H1 (cell line): Measurements from ENCODE around the gene CDKN2B-AS1. TPM values are rescaled to one million over a fixed set of nuclear protein-coding genes. Genes with fewer than 3 reads are reported as not detected.

Experiments
- CTCF ChIA-PET: fragments of 300-600 bp; sonication (Branson Sonifier 250); formaldehyde crosslinking; loops from one replicate; lab custom pipeline; 2021; ENCODE audit not compliant: partially characterized antibody; lab: Charles Lee
- POLR2A ChIA-PET: fragments of 300-600 bp; sonication (Branson Sonifier 250); formaldehyde crosslinking; loops from one replicate; lab custom pipeline; 2021; ENCODE audit warnings: inconsistent platforms; ENCODE audit not compliant: partially characterized antibody; lab: Charles Lee
- DNase-seq, 2 experiments: peaks; one replicate each; pipeline versions ENCODE4 v3.0.0 to v3.0.0-alpha.2; 2010 to 2022; ENCODE audit warnings: low spot score in 2 of 2, low read depth in 1 of 2, mixed read lengths in 1 of 2
- FAIRE-seq: peaks from 2 replicates; lab custom pipeline; 2011; peaks lifted over from hg19 to GRCh38; lab: Jason Lieb, UNC
- H2AFZ ChIP-seq: 2 replicates; pipeline ENCODE4 v1.8.1; 2012; ENCODE audit warnings: low read length, inconsistent platforms
- H2AK5ac ChIP-seq: 2 replicates; pipeline ENCODE4 v1.6.1; 2013; ENCODE audit warnings: low read depth, low read length
- H2BK120ac ChIP-seq: replicated peaks from 2 replicates; pipeline ENCODE3; 2013; ENCODE audit warnings: low read depth, low read length, inconsistent platforms
- H2BK12ac ChIP-seq: 2 replicates; pipeline ENCODE4 v1.6.1; 2013; ENCODE audit warnings: low read depth, low read length
- H2BK15ac ChIP-seq: 2 replicates; pipeline ENCODE4 v1.6.1; 2013; ENCODE audit warnings: low read length
- H2BK20ac ChIP-seq: 2 replicates; pipeline ENCODE4 v1.6.1; 2013; ENCODE audit warnings: low read length
- H2BK5ac ChIP-seq: 2 replicates; pipeline ENCODE4 v1.6.1; 2013; ENCODE audit warnings: low read depth, low read length
- H3K14ac ChIP-seq: 2 replicates; pipeline ENCODE4 v1.6.1; 2013; ENCODE audit warnings: inconsistent platforms; ENCODE audit not compliant: insufficient read length
- H3K18ac ChIP-seq: 2 replicates; pipeline ENCODE4 v1.6.1; 2013; ENCODE audit warnings: low read length; ENCODE audit errors: extremely low read depth
- H3K23ac ChIP-seq: 2 replicates; pipeline ENCODE4 v1.6.1; 2013; ENCODE audit warnings: inconsistent platforms; ENCODE audit not compliant: insufficient read length
- H3K23me2 ChIP-seq: 2 replicates; pipeline ENCODE4 v1.6.1; 2013; ENCODE audit warnings: low read depth, low read length
- H3K27ac ChIP-seq: 2 replicates; pipeline ENCODE4 v1.6.1; 2011; ENCODE audit warnings: low read depth, low read length, inconsistent platforms
- H3K27me3 ChIP-seq, 4 experiments: replicated peaks in 1 of 4; 1 replicate in 1 of 4; 2 replicates in 3 of 4; pipeline versions ENCODE4 v1.6.1 to v1.8.1; 2011 to 2013; ENCODE audit warnings: low read length in 3 of 4, mild to moderate bottlenecking in 3 of 4, inconsistent platforms in 2 of 4, mixed read lengths in 2 of 4, moderate library complexity in 1 of 4; ENCODE audit not compliant: control insufficient read depth in 3 of 4, insufficient read depth in 3 of 4; ENCODE audit errors: extremely low read depth in 1 of 4
- H3K36me3 ChIP-seq, 4 experiments: 2 replicates each; pipeline versions ENCODE4 v1.6.1 to v1.8.1; 2011 to 2013; ENCODE audit warnings: mild to moderate bottlenecking in 4 of 4, low read length in 3 of 4, moderate library complexity in 2 of 4, control low read depth in 1 of 4, inconsistent platforms in 1 of 4; ENCODE audit not compliant: insufficient read depth in 4 of 4, control insufficient read depth in 2 of 4
- H3K4ac ChIP-seq: replicated peaks from 2 replicates; pipeline ENCODE3; 2013; ENCODE audit warnings: low read length, low read depth, mixed read lengths, inconsistent platforms; ENCODE audit not compliant: insufficient read length
- H3K4me1 ChIP-seq, 4 experiments: replicated peaks in 1 of 4; 1 replicate in 1 of 4; 2 replicates in 3 of 4; pipeline versions ENCODE4 v1.6.1 to v1.8.1; 2011 to 2013; ENCODE audit warnings: low read length in 3 of 4, inconsistent platforms in 2 of 4, mixed read lengths in 1 of 4; ENCODE audit not compliant: insufficient read depth in 4 of 4, control insufficient read depth in 3 of 4
- H3K4me2 ChIP-seq, 2 experiments: 2 replicates each; pipeline versions ENCODE4 v1.6.1 to v1.8.1; 2011 to 2013; ENCODE audit warnings: low read depth in 2 of 2, low read length in 2 of 2, control low read depth in 1 of 2, inconsistent platforms in 1 of 2, mild to moderate bottlenecking in 1 of 2; ENCODE audit not compliant: insufficient read depth in 1 of 2
- H3K4me3 ChIP-seq, 4 experiments: fragments of 200-600, 300-600 bp in 1 of 4; sonication (generic), shearing (Covaris generic), sonication (Bioruptor Twin) in 1 of 4; 2 replicates each; pipeline versions ENCODE4 v1.5.1 to v1.8.1; 2011 to 2016; ENCODE audit warnings: low read length in 4 of 4, low read depth in 3 of 4, control low read depth in 2 of 4, inconsistent platforms in 2 of 4, mild to moderate bottlenecking in 2 of 4, mixed read lengths in 1 of 4, moderate library complexity in 1 of 4; ENCODE audit not compliant: insufficient read depth in 2 of 4; ENCODE audit errors: extremely low read depth in 1 of 4
- H3K56ac ChIP-seq: replicated peaks from 2 replicates; pipeline ENCODE3; 2013; ENCODE audit warnings: low read depth, mild to moderate bottlenecking, mixed read lengths, low read length, inconsistent platforms; ENCODE audit not compliant: insufficient read length
- H3K79me1 ChIP-seq: 2 replicates; pipeline ENCODE4 v1.6.1; 2013; ENCODE audit warnings: low read depth, low read length, control low read depth
- H3K79me2 ChIP-seq, 2 experiments: 2 replicates each; pipeline versions ENCODE4 v1.6.1 to v1.8.1; 2012 to 2013; ENCODE audit warnings: low read length in 2 of 2, mild to moderate bottlenecking in 2 of 2, inconsistent platforms in 1 of 2; ENCODE audit not compliant: insufficient read depth in 2 of 2, control insufficient read depth in 1 of 2
- H3K9ac ChIP-seq, 4 experiments: replicated peaks in 1 of 4; 1 replicate in 1 of 4; 2 replicates in 3 of 4; pipeline versions ENCODE4 v1.6.1 to v1.8.1; 2011 to 2013; ENCODE audit warnings: low read depth in 3 of 4, low read length in 3 of 4, control low read depth in 2 of 4, mild to moderate bottlenecking in 2 of 4, moderate library complexity in 2 of 4, inconsistent platforms in 1 of 4; ENCODE audit errors: extremely low read depth in 1 of 4
- H3K9me3 ChIP-seq, 2 experiments: 2 replicates each; pipeline versions ENCODE4 v1.6.1 to v1.8.1; 2012 to 2013; ENCODE audit warnings: mild to moderate bottlenecking in 2 of 2, moderate library complexity in 2 of 2, control low read depth in 1 of 2, inconsistent platforms in 1 of 2, low read depth in 1 of 2, low read length in 1 of 2, mixed read lengths in 1 of 2; ENCODE audit not compliant: insufficient read depth in 2 of 2
- H4K20me1 ChIP-seq, 2 experiments: replicated peaks in 1 of 2; 2 replicates each; pipeline versions ENCODE3 to v1.8.1; 2011 to 2013; ENCODE audit warnings: inconsistent platforms in 2 of 2, low read length in 2 of 2, mild to moderate bottlenecking in 1 of 2; ENCODE audit not compliant: insufficient read depth in 2 of 2, control insufficient read depth in 1 of 2
- H4K5ac ChIP-seq: 2 replicates; pipeline ENCODE4 v1.6.1; 2013; ENCODE audit warnings: low read length, low read depth, mixed read lengths, inconsistent platforms; ENCODE audit not compliant: insufficient read length
- H4K8ac ChIP-seq: 2 replicates; pipeline ENCODE4 v1.8.0; 2013; ENCODE audit warnings: mild to moderate bottlenecking, moderate library complexity, low read length, inconsistent platforms; ENCODE audit not compliant: insufficient read depth; ENCODE audit errors: extremely low read depth
- H4K91ac ChIP-seq: replicated peaks from 2 replicates; pipeline ENCODE3; 2013; ENCODE audit warnings: low read length, mixed read lengths, inconsistent platforms; ENCODE audit not compliant: insufficient read length
- BACH1 ChIP-seq: IDR thresholded peaks from 2 replicates; pipeline ENCODE4 v1.6.1; 2012; ENCODE audit warnings: low read length, improper control_type of control experiment
- HDAC2 ChIP-seq, 2 experiments: fragments of 300-600 bp in 1 of 2; sonication (generic) in 1 of 2; IDR thresholded peaks; 2 replicates each; pipeline ENCODE4 v1.6.1; 2011 to 2012; ENCODE audit warnings: low read depth in 2 of 2, low read length in 2 of 2, mild to moderate bottlenecking in 2 of 2, moderate library complexity in 2 of 2, borderline replicate concordance in 1 of 2, inconsistent platforms in 1 of 2
- KDM4A ChIP-seq: IDR thresholded peaks from one replicate; pipeline ENCODE4 v1.7.1; 2012; ENCODE audit warnings: low read depth, mild to moderate bottlenecking, moderate library complexity, low read length, inconsistent platforms; ENCODE audit not compliant: severe bottlenecking
- NRF1 ChIP-seq: IDR thresholded peaks from 2 replicates; pipeline ENCODE4 v1.6.1; 2011; ENCODE audit warnings: mild to moderate bottlenecking, low read depth, low read length, improper control_type of control experiment
- RNF2 ChIP-seq: fragments of 200-900, 300-1000 bp; sonication (generic); IDR thresholded peaks from 2 replicates; pipeline ENCODE4 v1.7.1; 2016; ENCODE audit warnings: borderline replicate concordance, low read depth, mild to moderate bottlenecking, antibody characterized with exemption, low read length; ENCODE audit not compliant: poor library complexity, severe bottlenecking; ENCODE audit errors: missing control alignments
- SP1 ChIP-seq: IDR thresholded peaks from 2 replicates; pipeline ENCODE4 v1.6.1; 2011; ENCODE audit warnings: low read depth, low read length
- SUZ12 ChIP-seq: fragments of 200-600 bp; sonication (generic); IDR thresholded peaks from 2 replicates; pipeline ENCODE4 v1.6.1; 2012; ENCODE audit warnings: mild to moderate bottlenecking, inconsistent platforms, low read length, moderate library complexity, mixed read lengths
- TAF7 ChIP-seq: optimal IDR thresholded peaks from 2 replicates; pipeline ENCODE3; 2011; ENCODE audit warnings: low read depth, mild to moderate bottlenecking, inconsistent platforms, low read length, moderate library complexity, borderline replicate concordance
- TBP ChIP-seq: IDR thresholded peaks from 2 replicates; pipeline ENCODE4 v1.6.1; 2011; ENCODE audit warnings: low read depth, low read length, improper control_type of control experiment
- TEAD4 ChIP-seq: IDR thresholded peaks from 2 replicates; pipeline ENCODE4 v1.6.1; 2012; ENCODE audit warnings: low read depth, low read length, inconsistent platforms, mixed read lengths
- YY1 ChIP-seq: IDR thresholded peaks from 2 replicates; pipeline ENCODE4 v1.6.1; 2011; ENCODE audit warnings: low read depth, mild to moderate bottlenecking, low read length
- WGBS, 2 experiments: shearing (Covaris generic) in 1 of 2; methylation state at CpG; one replicate each; pipeline versions ENCODE4 v1.1.6 to v1.1.7; 2013 to 2015; ENCODE audit warnings: low lambda C conversion rate in 2 of 2, mixed read lengths in 2 of 2, inconsistent platforms in 1 of 2, low coverage in 1 of 2, missing lambda C conversion rate in 1 of 2; ENCODE audit not compliant: insufficient replicate concordance in 2 of 2, insufficient coverage in 1 of 2, insufficient read length in 1 of 2; ENCODE audit errors: extremely low coverage in 1 of 2, missing lambda C conversion rate in 1 of 2; 5-methylcytosine and 5-hydroxymethylcytosine counted together
- polyA plus RNA-seq, 7 experiments: library from polyadenylated mRNA; depleted of rRNA in 3 of 7; stranded (reverse) in 5 of 7; unstranded in 2 of 7; fragments of >200 nt in 5 of 7; fragments of 200-250 nt in 2 of 7; gene quantifications; 1 replicate in 5 of 7; 2 replicates in 1 of 7; 4 replicates in 1 of 7; pipeline versions ENCODE4 v1.2.1 to v1.2.3, GENCODE V29; 2011 to 2013; ENCODE audit warnings: missing spikeins in 2 of 7, mixed read lengths in 2 of 7
- total RNA-seq: library from RNA; stranded (reverse); fragmentation: NEBNext Ultra II Directional; extraction: Animal tissue kit (Norgen Biotek cat#: 25700); gene quantifications from 2 replicates; pipeline ENCODE4 v1.2.1, GENCODE V29; 2021

The CDKN2B-AS1 gene
- total and polyA plus RNA-seq, 2 of the 8 experiments (the other 6 are each of a cell fraction or from before 2014, with no cell fraction given) = not detected

- Histone ChIP-seq H2AK5ac (no peak overlapping the region), H3K27me3 (peaks cover 69 to 97% (median 85%) of the 10 kb centered on the region in 4 experiments), H3K4ac (no peak overlapping the region), H2BK5ac (no peak overlapping the region), H4K20me1 (peaks cover 10 to 16% of the 10 kb centered on the region in 2 experiments), H2BK120ac (no peak overlapping the region), H3K79me1 (no peaks in the 10 kb centered on the region), H3K4me3 (peak overlapping the region; percentile 29 to 60 (median 42)), H3K14ac (no peak overlapping the region), H2BK12ac (no peak overlapping the region), H3K79me2 (no peaks in the 10 kb centered on the region), H3K9ac (no peak overlapping the region), H3K18ac (no peak overlapping the region; the same call in 1 of the 2 replicates), H3K9me3 (no peaks in the 10 kb centered on the region), H3K36me3 (no peaks in the 10 kb centered on the region), H4K8ac (no peak overlapping the region; the same call in 1 of the 2 replicates), H2BK15ac (no peak overlapping the region), H3K23me2 (peaks cover 8% of the 10 kb centered on the region; the same call in 1 of the 2 replicates), H3K27ac (no peak overlapping the region), H3K4me1 (peaks cover 0 to 16% (median 7%) of the 10 kb centered on the region in 4 experiments; a peak in 6 of 7 replicates), H3K56ac (no peak overlapping the region), H3K23ac (no peak overlapping the region), H2BK20ac (no peak overlapping the region), H2AFZ (no peak overlapping the region), H4K5ac (no peak overlapping the region), H3K4me2 (peak overlapping the region; percentile 72 to 78), H4K91ac (no peak overlapping the region)
- WGBS, 2 experiments = 0% methylated on average over 29 of the region's 51 CpGs; no CpG with 5 or more reads in 1 of the 2 experiments
- DNase-seq (peak; percentile 81 to 88), FAIRE-seq (no peak)
- CTCF ChIA-PET = interaction anchor here (0.8 to 7.4 kb wide), 5 partner anchors 8 to 162 kb away, joined by 3 to 57 read pairs (median 4); partner anchors contain the start of gene CDKN2B
- POLR2A ChIA-PET = no interaction called here
- peak; percentile 64 for TF ChIP-seq KDM4A
- 0 out of 2 replicates have a peak, but pooled peaks have one; percentile 32 for TF ChIP-seq TBP
- TF ChIP-seq SP1 = peak; percentile 58; the same call in 1 of the 2 replicates
- peak; percentile 27; the same call in 1 of the 2 replicates for TF ChIP-seq YY1
- no peak for TF ChIP-seq NRF1
- no peak for TF ChIP-seq TAF7
- TF ChIP-seq SUZ12 = peak; percentile 49
- TF ChIP-seq TEAD4 = 0 out of 2 replicates have a peak, but pooled peaks have one; percentile 9
- TF ChIP-seq HDAC2 (IDR thresholded peaks at IDR 0.05; ENCODE audit: borderline replicate concordance in 1 of 2, low read depth in 2 of 2, low read length in 2 of 2) = 0 out of 4 replicates have a peak, but pooled peaks of 1 of the 2 experiments have one; percentile 46
- peak; percentile 48 for TF ChIP-seq RNF2
- TF ChIP-seq BACH1 = no peak
Measured at GRCh38 chr9:21974722-21975409, 19.7 kb upstream of the CDKN2B-AS1 start.
